Measurements from ENCODE around the gene HINFP. TPM values are rescaled to one million over a fixed set of nuclear protein-coding genes. Genes with fewer than 3 reads are reported as not detected.
"Not testable (repeated sequence)": the region's sequence is repeated elsewhere in the genome, so short reads cannot be mapped to it uniquely, and the experiment has no call there.

The HINFP gene
- total RNA-seq, 1 experiment from 2014 or later = 13.6 TPM

- no peak for DNase-seq (ENCODE audit: extremely low read depth, low read depth)
Observed at GRCh38 chr11:119116235-119116594, 5.2 kb upstream of the HINFP start.

DNA sequence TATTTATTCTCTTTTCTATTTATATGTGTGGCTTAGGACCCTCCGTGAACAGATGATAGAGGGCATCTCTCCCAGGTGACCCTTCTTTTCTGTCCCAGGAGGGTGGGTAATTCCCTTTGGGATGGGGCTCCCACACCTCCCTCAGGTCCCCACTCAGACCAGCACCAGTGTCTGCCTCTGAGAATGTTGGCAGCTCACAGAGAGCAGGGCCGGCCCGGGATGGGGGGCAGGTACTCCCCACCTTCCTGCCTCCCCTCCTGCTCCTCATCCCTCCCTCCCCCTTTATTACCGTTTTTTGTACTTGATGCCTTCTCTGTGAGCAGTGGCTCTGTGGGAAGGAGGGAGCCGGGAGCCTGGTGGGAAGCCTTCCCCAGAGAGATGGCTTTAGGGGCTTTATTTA, 4.8 kb upstream of the HINFP start:
- no peak for DNase-seq (ENCODE audit: extremely low read depth, low read depth)

DNA sequence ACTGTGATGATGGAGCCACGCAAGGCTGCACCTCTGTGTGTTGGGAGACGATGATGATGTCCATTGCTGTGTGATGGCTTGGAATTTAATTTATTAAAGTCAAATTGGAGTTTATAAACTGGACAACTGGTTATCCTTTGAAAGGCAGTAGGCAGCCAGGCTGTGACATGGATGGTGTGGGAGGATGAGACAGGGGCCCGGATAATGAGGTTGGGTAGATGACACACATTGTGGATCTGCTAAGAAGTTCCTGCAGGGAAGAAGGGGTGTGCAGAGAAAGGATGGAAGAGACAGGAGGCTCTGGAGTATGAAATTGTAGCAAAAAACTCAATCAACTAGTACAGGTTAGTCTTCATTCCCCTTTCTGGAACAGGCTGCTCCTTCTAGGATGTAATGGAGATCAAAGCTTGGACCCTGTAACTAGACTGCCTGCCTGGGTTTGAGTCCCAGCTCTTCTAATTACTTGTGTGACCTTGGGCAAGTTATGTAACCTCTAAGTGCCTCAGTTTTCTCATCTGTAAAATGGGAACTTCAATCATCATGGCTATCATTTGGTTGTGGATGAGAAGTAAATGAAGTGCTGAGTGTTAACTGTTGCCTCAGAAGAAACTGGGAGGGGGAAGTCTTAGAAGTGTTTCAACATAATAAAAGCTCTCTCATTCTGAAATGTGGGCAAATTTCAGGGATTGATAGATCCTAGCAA, 4.2 kb upstream of the HINFP start:
- no peak for DNase-seq (ENCODE audit: extremely low read depth, low read depth)

GRCh38 chr11:119118227-119118626, 3.2 kb upstream of the HINFP start:
- no peak for DNase-seq (ENCODE audit: extremely low read depth, low read depth)

- DNase-seq (ENCODE audit: extremely low read depth, low read depth) = no peak
Observed at GRCh38 chr11:119118946-119119345, 2.4 kb upstream of the HINFP start.

- DNase-seq (ENCODE audit: extremely low read depth, low read depth) = no peak
Observed at GRCh38 chr11:119120639-119121007, 757 bp upstream of the HINFP start.

GRCh38 chr11:119121811-119122124, 388 bp downstream of the HINFP start:
- no peak for DNase-seq (ENCODE audit: extremely low read depth, low read depth)

DNA sequence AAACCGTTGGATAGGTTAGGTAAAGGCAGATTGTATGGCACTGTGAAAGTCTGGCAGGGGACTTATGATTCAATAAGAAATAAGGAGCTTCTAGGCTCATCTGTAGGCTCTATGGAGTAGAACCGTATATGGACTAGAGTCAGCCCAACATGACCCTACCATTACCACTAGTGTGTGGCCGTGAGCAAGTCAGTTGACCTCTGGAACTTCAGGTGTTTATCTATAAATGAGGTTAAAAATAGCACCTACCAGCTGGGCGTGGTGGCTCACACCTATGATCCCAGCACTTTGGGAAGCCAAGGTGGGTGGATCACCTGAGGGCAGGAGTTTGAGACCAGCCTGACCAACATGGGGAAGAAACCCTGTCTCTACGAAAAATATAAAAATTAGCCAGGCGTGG, 4.4 kb downstream of the HINFP start:
- no peak for DNase-seq (ENCODE audit: extremely low read depth, low read depth)

DNA sequence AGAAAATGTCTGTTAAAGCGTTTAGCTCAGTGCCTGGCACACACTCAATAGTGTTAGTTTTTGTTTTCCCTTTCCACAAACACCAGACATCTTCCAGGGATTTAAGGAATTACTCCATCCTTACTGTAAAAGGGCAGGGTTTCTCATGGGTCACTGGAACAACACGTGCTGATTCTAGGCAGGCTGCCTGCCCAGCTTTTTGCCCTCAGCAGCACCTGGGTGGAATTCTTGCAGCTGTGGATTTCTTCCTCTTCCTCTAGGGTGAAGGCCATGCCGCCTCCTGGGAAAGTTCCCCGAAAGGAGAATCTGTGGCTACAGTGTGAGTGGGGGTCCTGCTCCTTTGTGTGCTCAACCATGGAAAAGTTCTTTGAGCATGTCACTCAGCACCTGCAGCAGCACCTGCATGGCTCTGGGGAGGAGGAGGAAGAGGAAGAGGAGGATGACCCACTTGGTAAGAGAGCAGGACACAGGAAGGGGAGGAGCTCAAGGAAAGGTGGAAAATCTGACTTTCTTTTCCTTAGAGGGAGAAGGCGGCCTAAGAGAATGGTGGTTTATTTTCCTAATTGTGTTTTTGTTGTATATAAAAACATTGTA, 5.4 kb downstream of the HINFP start:
- DNase-seq (ENCODE audit: extremely low read depth, low read depth) = no peak

DNA sequence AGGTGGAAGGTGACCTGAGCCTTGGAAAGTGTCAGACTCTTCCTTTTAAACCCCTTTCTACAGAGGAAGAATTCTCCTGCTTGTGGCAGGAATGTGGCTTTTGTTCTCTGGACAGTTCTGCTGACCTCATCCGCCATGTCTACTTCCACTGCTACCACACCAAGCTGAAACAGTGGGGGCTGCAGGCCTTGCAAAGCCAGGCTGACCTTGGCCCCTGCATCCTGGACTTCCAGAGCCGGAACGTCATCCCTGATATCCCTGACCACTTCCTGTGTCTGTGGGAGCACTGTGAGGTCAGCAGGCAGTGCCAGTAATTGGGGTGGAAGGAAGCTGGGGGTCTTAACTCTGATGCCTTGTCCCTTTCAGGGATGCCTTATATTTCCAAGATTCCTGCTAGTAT, 9.3 kb downstream of the HINFP start:
- DNase-seq (ENCODE audit: extremely low read depth, low read depth) = no peak

DNA sequence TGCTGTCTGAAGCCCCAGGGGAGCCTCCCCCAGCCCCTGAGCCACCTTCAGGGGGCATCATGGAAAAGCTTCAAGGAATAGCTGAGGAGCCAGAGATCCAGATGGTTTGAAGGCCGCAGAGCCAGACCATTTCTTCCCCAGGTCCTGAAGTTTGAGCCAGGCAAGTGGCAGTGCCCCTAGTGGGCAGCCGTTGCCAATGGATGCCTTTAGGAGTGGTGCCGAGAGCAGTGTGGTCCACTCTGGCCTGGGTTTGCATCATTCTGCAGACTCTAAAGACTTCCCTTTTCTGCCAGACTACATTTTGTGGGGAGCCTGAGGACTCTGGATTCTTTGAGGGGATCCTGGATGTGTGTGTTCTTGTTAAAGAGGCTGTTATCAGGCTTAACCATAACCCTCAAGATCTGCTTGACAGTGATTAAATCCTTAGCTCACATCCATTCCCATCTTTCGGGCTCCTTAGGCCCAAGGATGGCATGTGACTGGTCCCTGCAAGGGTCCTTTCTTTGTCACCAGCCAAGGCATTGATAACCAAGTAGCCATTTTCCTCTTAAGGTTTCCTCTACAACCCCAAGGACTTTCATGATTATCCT, 13.1 kb downstream of the HINFP start:
- DNase-seq (ENCODE audit: extremely low read depth, low read depth) = no peak

- DNase-seq (ENCODE audit: extremely low read depth, low read depth) = not testable (repeated sequence)
Observed at GRCh38 chr11:119139276-119139675, 17.9 kb downstream of the HINFP start.

DNA sequence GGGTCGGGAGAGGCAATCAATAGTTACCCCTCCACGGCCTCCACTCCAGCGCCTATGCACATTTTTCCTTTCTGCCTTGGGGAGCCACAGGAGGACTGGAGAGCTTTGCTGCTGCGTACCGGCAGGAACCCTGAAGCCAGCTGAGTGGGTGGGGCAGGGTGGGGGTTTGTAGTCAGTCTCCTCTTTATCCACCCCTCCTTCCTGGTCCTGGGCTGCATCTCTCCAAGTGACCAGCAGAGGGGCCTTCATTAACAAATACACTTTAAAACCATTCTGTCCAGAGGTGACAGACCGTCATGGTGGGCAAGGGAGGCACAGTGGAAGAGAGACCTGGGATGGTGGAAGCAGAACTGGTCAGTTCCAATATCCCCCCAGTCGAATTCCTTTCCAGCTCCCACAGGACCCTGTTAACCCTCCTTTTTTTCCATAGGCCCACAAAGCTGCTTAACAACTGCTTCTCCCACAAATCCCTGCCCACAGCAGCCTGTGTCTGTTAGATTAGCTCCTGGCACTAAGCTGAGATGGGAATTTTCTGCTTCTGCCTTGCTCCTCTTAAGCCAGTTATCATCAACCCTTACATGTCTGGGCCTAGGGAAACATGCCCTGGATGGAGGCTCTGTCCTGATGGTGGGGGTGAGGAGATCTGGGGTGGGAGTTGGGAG, 23.6 kb downstream of the HINFP start:
- peak; percentile 51 for DNase-seq (ENCODE audit: extremely low read depth, low read depth)

DNA sequence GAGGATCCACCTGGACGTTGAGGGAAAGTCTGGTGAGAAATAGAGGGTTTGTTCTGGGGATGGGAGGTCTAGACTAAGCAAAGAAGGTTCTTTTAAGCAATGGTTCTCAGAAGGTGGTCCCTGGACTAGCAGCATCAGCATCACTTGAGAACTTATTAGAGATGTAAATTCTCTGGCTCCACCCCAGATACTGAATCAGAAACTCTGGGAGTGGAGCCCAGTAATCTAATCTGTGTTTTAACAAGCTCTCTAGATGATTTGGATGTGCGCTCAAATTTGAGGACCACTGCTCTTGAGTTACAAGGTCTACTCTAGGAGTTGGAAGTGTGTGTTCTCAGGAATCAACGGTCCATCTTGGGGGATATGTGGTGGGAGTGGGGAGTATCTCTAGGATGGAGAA, 24.2 kb downstream of the HINFP start:
- DNase-seq (ENCODE audit: extremely low read depth, low read depth) = no peak

GRCh38 chr11:119147604-119148333, 26.4 kb downstream of the HINFP start:
- DNase-seq (ENCODE audit: extremely low read depth, low read depth) = no peak

- DNase-seq (ENCODE audit: extremely low read depth, low read depth) = no peak
Observed at GRCh38 chr11:119148720-119149017, 27.3 kb downstream of the HINFP start.

DNA sequence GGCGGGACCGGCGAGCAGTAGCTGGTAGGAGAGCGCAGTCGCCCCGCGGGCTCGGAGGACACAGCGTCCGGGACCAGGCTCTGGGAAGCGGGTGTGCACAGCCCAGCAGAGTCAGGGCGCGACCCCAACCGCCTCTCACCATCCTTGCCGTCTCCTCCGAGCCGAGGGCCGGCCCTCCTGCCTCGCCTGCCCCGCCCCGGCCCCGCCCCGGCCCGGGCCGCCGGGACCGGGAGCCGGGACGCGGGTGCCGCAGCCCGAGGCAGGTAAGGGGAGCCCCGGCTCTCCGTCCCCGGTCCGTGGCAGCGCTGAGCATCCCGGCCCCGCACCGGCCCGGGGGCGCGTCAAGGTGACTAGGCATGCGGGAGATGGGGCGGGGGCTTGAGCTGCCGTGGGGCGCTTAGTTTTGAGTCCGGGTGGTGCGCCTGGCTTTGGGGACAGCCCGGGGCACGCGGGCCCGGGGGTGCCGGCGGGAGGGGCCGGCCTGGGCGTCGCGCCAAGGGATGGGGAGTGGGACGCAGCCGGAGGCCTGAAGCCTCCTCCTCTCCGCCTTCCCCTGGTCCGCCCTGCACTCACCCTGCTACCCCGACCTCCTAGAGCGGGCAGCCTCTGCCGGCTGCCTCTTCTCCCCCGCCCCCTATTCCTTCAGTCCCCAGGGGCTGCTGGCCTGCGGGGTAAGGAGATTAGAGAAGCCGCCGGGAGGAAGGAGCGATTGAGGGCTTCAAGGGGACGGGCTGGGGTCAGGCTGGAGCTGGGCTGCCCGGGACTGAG, 27.8 kb downstream of the HINFP start, which contains the start of gene ABCG4:
TSS of gene ABCG4 (plus strand) at position 35 of the 768 bp plus-strand sequence. CDS start 914 bp downstream, outside the sequence.
- DNase-seq (ENCODE audit: extremely low read depth, low read depth) = no peak

- no peak for DNase-seq (ENCODE audit: extremely low read depth, low read depth)
Observed at GRCh38 chr11:119149786-119150275, 28.5 kb downstream of the HINFP start.

DNA sequence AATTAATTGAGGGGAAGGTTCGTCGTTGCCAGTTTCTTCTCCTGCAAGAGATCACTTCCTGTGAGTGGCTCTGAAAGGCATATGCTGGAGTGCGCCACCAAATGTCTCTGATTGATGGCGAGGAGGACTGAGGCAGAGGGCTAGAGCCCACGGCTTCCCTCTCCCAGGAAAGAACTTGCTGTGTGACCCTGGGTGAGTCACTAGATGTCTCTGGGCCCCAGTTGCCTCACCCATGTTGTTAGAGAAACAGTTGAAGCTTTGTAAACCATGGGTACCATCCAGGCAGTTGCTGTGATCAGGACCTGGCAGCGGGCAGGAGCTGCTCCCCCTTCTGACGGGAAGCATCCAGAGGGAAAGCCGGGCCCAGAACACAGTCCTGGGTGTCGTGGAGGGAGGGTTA, 30.7 kb downstream of the HINFP start:
- no peak for DNase-seq (ENCODE audit: extremely low read depth, low read depth)

- DNase-seq (ENCODE audit: extremely low read depth, low read depth) = no peak
Observed at GRCh38 chr11:119152604-119153003, 31.2 kb downstream of the HINFP start.
